H1 (cell line): ENCODE data around the gene FAM193B. TPM values are rescaled to one million over a fixed set of nuclear protein-coding genes. Genes with fewer than 3 reads are reported as not detected.
A peak's percentile ranks its signal among the peaks of the same experiment; 100 is the strongest.

Experiments used
- CTCF ChIA-PET: fragments of 300-600 bp; sonication (Branson Sonifier 250); formaldehyde crosslinking; loops from one replicate; lab custom pipeline; 2021; ENCODE audit not compliant: partially characterized antibody; lab: Charles Lee
- POLR2A ChIA-PET: fragments of 300-600 bp; sonication (Branson Sonifier 250); formaldehyde crosslinking; loops from one replicate; lab custom pipeline; 2021; ENCODE audit warnings: inconsistent platforms; ENCODE audit not compliant: partially characterized antibody; lab: Charles Lee
- DNase-seq, 2 experiments: peaks; one replicate each; pipeline versions ENCODE4 v3.0.0 to v3.0.0-alpha.2; 2010 to 2022; ENCODE audit warnings: low spot score in 2 of 2, low read depth in 1 of 2, mixed read lengths in 1 of 2
- FAIRE-seq: peaks from 2 replicates; lab custom pipeline; 2011; peaks lifted over from hg19 to GRCh38; lab: Jason Lieb, UNC
- H2AFZ ChIP-seq: 2 replicates; pipeline ENCODE4 v1.8.1; 2012; ENCODE audit warnings: low read length, inconsistent platforms
- H2AK5ac ChIP-seq: 2 replicates; pipeline ENCODE4 v1.6.1; 2013; ENCODE audit warnings: low read depth, low read length
- H2BK120ac ChIP-seq: replicated peaks from 2 replicates; pipeline ENCODE3; 2013; ENCODE audit warnings: low read depth, low read length, inconsistent platforms
- H2BK12ac ChIP-seq: 2 replicates; pipeline ENCODE4 v1.6.1; 2013; ENCODE audit warnings: low read depth, low read length
- H2BK15ac ChIP-seq: 2 replicates; pipeline ENCODE4 v1.6.1; 2013; ENCODE audit warnings: low read length
- H2BK20ac ChIP-seq: 2 replicates; pipeline ENCODE4 v1.6.1; 2013; ENCODE audit warnings: low read length
- H2BK5ac ChIP-seq: 2 replicates; pipeline ENCODE4 v1.6.1; 2013; ENCODE audit warnings: low read depth, low read length
- H3K14ac ChIP-seq: 2 replicates; pipeline ENCODE4 v1.6.1; 2013; ENCODE audit warnings: inconsistent platforms; ENCODE audit not compliant: insufficient read length
- H3K18ac ChIP-seq: 2 replicates; pipeline ENCODE4 v1.6.1; 2013; ENCODE audit warnings: low read length; ENCODE audit errors: extremely low read depth
- H3K23ac ChIP-seq: 2 replicates; pipeline ENCODE4 v1.6.1; 2013; ENCODE audit warnings: inconsistent platforms; ENCODE audit not compliant: insufficient read length
- H3K23me2 ChIP-seq: 2 replicates; pipeline ENCODE4 v1.6.1; 2013; ENCODE audit warnings: low read depth, low read length
- H3K27ac ChIP-seq: 2 replicates; pipeline ENCODE4 v1.6.1; 2011; ENCODE audit warnings: low read depth, low read length, inconsistent platforms
- H3K27me3 ChIP-seq, 4 experiments: replicated peaks in 1 of 4; 1 replicate in 1 of 4; 2 replicates in 3 of 4; pipeline versions ENCODE4 v1.6.1 to v1.8.1; 2011 to 2013; ENCODE audit warnings: low read length in 3 of 4, mild to moderate bottlenecking in 3 of 4, inconsistent platforms in 2 of 4, mixed read lengths in 2 of 4, moderate library complexity in 1 of 4; ENCODE audit not compliant: control insufficient read depth in 3 of 4, insufficient read depth in 3 of 4; ENCODE audit errors: extremely low read depth in 1 of 4
- H3K36me3 ChIP-seq, 4 experiments: 2 replicates each; pipeline versions ENCODE4 v1.6.1 to v1.8.1; 2011 to 2013; ENCODE audit warnings: mild to moderate bottlenecking in 4 of 4, low read length in 3 of 4, moderate library complexity in 2 of 4, control low read depth in 1 of 4, inconsistent platforms in 1 of 4; ENCODE audit not compliant: insufficient read depth in 4 of 4, control insufficient read depth in 2 of 4
- H3K4ac ChIP-seq: replicated peaks from 2 replicates; pipeline ENCODE3; 2013; ENCODE audit warnings: low read length, low read depth, mixed read lengths, inconsistent platforms; ENCODE audit not compliant: insufficient read length
- H3K4me1 ChIP-seq, 4 experiments: replicated peaks in 1 of 4; 1 replicate in 1 of 4; 2 replicates in 3 of 4; pipeline versions ENCODE4 v1.6.1 to v1.8.1; 2011 to 2013; ENCODE audit warnings: low read length in 3 of 4, inconsistent platforms in 2 of 4, mixed read lengths in 1 of 4; ENCODE audit not compliant: insufficient read depth in 4 of 4, control insufficient read depth in 3 of 4
- H3K4me2 ChIP-seq, 2 experiments: 2 replicates each; pipeline versions ENCODE4 v1.6.1 to v1.8.1; 2011 to 2013; ENCODE audit warnings: low read depth in 2 of 2, low read length in 2 of 2, control low read depth in 1 of 2, inconsistent platforms in 1 of 2, mild to moderate bottlenecking in 1 of 2; ENCODE audit not compliant: insufficient read depth in 1 of 2
- H3K4me3 ChIP-seq, 4 experiments: fragments of 200-600, 300-600 bp in 1 of 4; sonication (generic), shearing (Covaris generic), sonication (Bioruptor Twin) in 1 of 4; 2 replicates each; pipeline versions ENCODE4 v1.5.1 to v1.8.1; 2011 to 2016; ENCODE audit warnings: low read length in 4 of 4, low read depth in 3 of 4, control low read depth in 2 of 4, inconsistent platforms in 2 of 4, mild to moderate bottlenecking in 2 of 4, mixed read lengths in 1 of 4, moderate library complexity in 1 of 4; ENCODE audit not compliant: insufficient read depth in 2 of 4; ENCODE audit errors: extremely low read depth in 1 of 4
- H3K56ac ChIP-seq: replicated peaks from 2 replicates; pipeline ENCODE3; 2013; ENCODE audit warnings: low read depth, mild to moderate bottlenecking, mixed read lengths, low read length, inconsistent platforms; ENCODE audit not compliant: insufficient read length
- H3K79me1 ChIP-seq: 2 replicates; pipeline ENCODE4 v1.6.1; 2013; ENCODE audit warnings: low read depth, low read length, control low read depth
- H3K79me2 ChIP-seq, 2 experiments: 2 replicates each; pipeline versions ENCODE4 v1.6.1 to v1.8.1; 2012 to 2013; ENCODE audit warnings: low read length in 2 of 2, mild to moderate bottlenecking in 2 of 2, inconsistent platforms in 1 of 2; ENCODE audit not compliant: insufficient read depth in 2 of 2, control insufficient read depth in 1 of 2
- H3K9ac ChIP-seq, 4 experiments: replicated peaks in 1 of 4; 1 replicate in 1 of 4; 2 replicates in 3 of 4; pipeline versions ENCODE4 v1.6.1 to v1.8.1; 2011 to 2013; ENCODE audit warnings: low read depth in 3 of 4, low read length in 3 of 4, control low read depth in 2 of 4, mild to moderate bottlenecking in 2 of 4, moderate library complexity in 2 of 4, inconsistent platforms in 1 of 4; ENCODE audit errors: extremely low read depth in 1 of 4
- H3K9me3 ChIP-seq, 2 experiments: 2 replicates each; pipeline versions ENCODE4 v1.6.1 to v1.8.1; 2012 to 2013; ENCODE audit warnings: mild to moderate bottlenecking in 2 of 2, moderate library complexity in 2 of 2, control low read depth in 1 of 2, inconsistent platforms in 1 of 2, low read depth in 1 of 2, low read length in 1 of 2, mixed read lengths in 1 of 2; ENCODE audit not compliant: insufficient read depth in 2 of 2
- H4K20me1 ChIP-seq, 2 experiments: replicated peaks in 1 of 2; 2 replicates each; pipeline versions ENCODE3 to v1.8.1; 2011 to 2013; ENCODE audit warnings: inconsistent platforms in 2 of 2, low read length in 2 of 2, mild to moderate bottlenecking in 1 of 2; ENCODE audit not compliant: insufficient read depth in 2 of 2, control insufficient read depth in 1 of 2
- H4K5ac ChIP-seq: 2 replicates; pipeline ENCODE4 v1.6.1; 2013; ENCODE audit warnings: low read length, low read depth, mixed read lengths, inconsistent platforms; ENCODE audit not compliant: insufficient read length
- H4K8ac ChIP-seq: 2 replicates; pipeline ENCODE4 v1.8.0; 2013; ENCODE audit warnings: mild to moderate bottlenecking, moderate library complexity, low read length, inconsistent platforms; ENCODE audit not compliant: insufficient read depth; ENCODE audit errors: extremely low read depth
- H4K91ac ChIP-seq: replicated peaks from 2 replicates; pipeline ENCODE3; 2013; ENCODE audit warnings: low read length, mixed read lengths, inconsistent platforms; ENCODE audit not compliant: insufficient read length
- GABPA ChIP-seq: IDR thresholded peaks from 2 replicates; pipeline ENCODE4 v1.6.1; 2011; ENCODE audit warnings: mild to moderate bottlenecking, low read length, moderate library complexity, borderline replicate concordance; ENCODE audit not compliant: insufficient read depth
- KDM4A ChIP-seq: IDR thresholded peaks from one replicate; pipeline ENCODE4 v1.7.1; 2012; ENCODE audit warnings: low read depth, mild to moderate bottlenecking, moderate library complexity, low read length, inconsistent platforms; ENCODE audit not compliant: severe bottlenecking
- KDM5A ChIP-seq: fragments of 200-600 bp; IDR thresholded peaks from 2 replicates; pipeline ENCODE4 v1.7.1; 2012; ENCODE audit warnings: mild to moderate bottlenecking, low read length, inconsistent platforms, mixed read lengths
- POLR2AphosphoS5 ChIP-seq: IDR thresholded peaks from 2 replicates; pipeline ENCODE4 v1.6.1; 2011; ENCODE audit warnings: low read depth, low read length
- RBBP5 ChIP-seq: IDR thresholded peaks from 2 replicates; pipeline ENCODE4 v1.7.1; 2012; ENCODE audit warnings: low read depth, mild to moderate bottlenecking, inconsistent platforms, low read length, moderate library complexity, borderline replicate concordance
- SP4 ChIP-seq: IDR thresholded peaks from 2 replicates; pipeline ENCODE4 v1.6.1; 2012; ENCODE audit warnings: low read length, inconsistent platforms
- WGBS, 2 experiments: shearing (Covaris generic) in 1 of 2; methylation state at CpG; one replicate each; pipeline versions ENCODE4 v1.1.6 to v1.1.7; 2013 to 2015; ENCODE audit warnings: low lambda C conversion rate in 2 of 2, mixed read lengths in 2 of 2, inconsistent platforms in 1 of 2, low coverage in 1 of 2, missing lambda C conversion rate in 1 of 2; ENCODE audit not compliant: insufficient replicate concordance in 2 of 2, insufficient coverage in 1 of 2, insufficient read length in 1 of 2; ENCODE audit errors: extremely low coverage in 1 of 2, missing lambda C conversion rate in 1 of 2; 5-methylcytosine and 5-hydroxymethylcytosine counted together
- polyA plus RNA-seq, 7 experiments: library from polyadenylated mRNA; depleted of rRNA in 3 of 7; stranded (reverse) in 5 of 7; unstranded in 2 of 7; fragments of >200 nt in 5 of 7; fragments of 200-250 nt in 2 of 7; gene quantifications; 1 replicate in 5 of 7; 2 replicates in 1 of 7; 4 replicates in 1 of 7; pipeline versions ENCODE4 v1.2.1 to v1.2.3, GENCODE V29; 2011 to 2013; ENCODE audit warnings: missing spikeins in 2 of 7, mixed read lengths in 2 of 7
- total RNA-seq: library from RNA; stranded (reverse); fragmentation: NEBNext Ultra II Directional; extraction: Animal tissue kit (Norgen Biotek cat#: 25700); gene quantifications from 2 replicates; pipeline ENCODE4 v1.2.1, GENCODE V29; 2021

The FAM193B gene
- total and polyA plus RNA-seq, 2 of the 8 experiments (the other 6 are each of a cell fraction or from before 2014, with no cell fraction given) = 49.9 to 69.8 TPM

GRCh38 chr5:177592905-177593304 lies 38.5 kb upstream of the FAM193B start:
- DNase-seq (no peak), FAIRE-seq (no peak)
- no peak overlapping the region for H4K8ac ChIP-seq
- no peak overlapping the region for H2BK20ac ChIP-seq
- peaks cover 2% of the 10 kb centered on the region; the same call in 1 of the 2 replicates for H3K23me2 ChIP-seq
- H3K4me1 ChIP-seq = no peaks in the 10 kb centered on the region
- CTCF ChIA-PET = no interaction called here
- no peaks in the 10 kb centered on the region for H3K27me3 ChIP-seq
- H4K20me1 ChIP-seq = peaks cover 2 to 4% of the 10 kb centered on the region in 2 experiments
- no peak overlapping the region for H3K23ac ChIP-seq
- no peaks in the 10 kb centered on the region; the same call in 1 of the 2 replicates for H3K79me1 ChIP-seq
- no peak overlapping the region for H2BK15ac ChIP-seq
- H2AFZ ChIP-seq = no peak overlapping the region
- peaks cover 0 to 4% of the 10 kb centered on the region in 2 experiments; a peak in 1 of 4 replicates for H3K79me2 ChIP-seq
- H3K4ac ChIP-seq = no peak overlapping the region
- H3K9ac ChIP-seq = peak overlapping the region in 3 of 4 experiments; percentile 72 to 84 (median 81); a peak in 2 of 7 replicates
- no peak overlapping the region for H2BK12ac ChIP-seq
- no peak overlapping the region for H2AK5ac ChIP-seq
- no peak overlapping the region for H4K91ac ChIP-seq
- H3K27ac ChIP-seq = no peak overlapping the region
- H4K5ac ChIP-seq = no peak overlapping the region
- peak overlapping the region; percentile 50 to 89 (median 82) for H3K4me3 ChIP-seq
- H2BK120ac ChIP-seq = no peak overlapping the region
- 94% methylated on average over 13 of the region's 13 CpGs; no CpG with 5 or more reads in 1 of the 2 experiments for WGBS, 2 experiments
- no peak overlapping the region for H3K56ac ChIP-seq
- peaks cover 11 to 32% (median 22%) of the 10 kb centered on the region in 4 experiments; a peak in 6 of 8 replicates for H3K36me3 ChIP-seq
- H3K9me3 ChIP-seq = no peaks in the 10 kb centered on the region
- no peak for TF ChIP-seq KDM5A
- no peak for TF ChIP-seq KDM4A
- no peak for TF ChIP-seq RBBP5
- no peak for TF ChIP-seq GABPA
- no peak for TF ChIP-seq SP4
- no peak for TF ChIP-seq POLR2AphosphoS5
- H3K18ac ChIP-seq = no peak overlapping the region
- no peak overlapping the region for H3K14ac ChIP-seq
- H3K4me2 ChIP-seq = peak overlapping the region; percentile 60 to 74
- no peak overlapping the region for H2BK5ac ChIP-seq
- POLR2A ChIA-PET = interaction anchor here (0.7 to 2.8 kb wide), 13 partner anchors 8 to 619 kb away, joined by 3 to 19 read pairs (median 6); partner anchors contain the start of gene DDX41
